ENCODE measurements around the gene LIMK2.

LIMK2 gene

GRCh38 chr22:31272522-31273446 lies 60.7 kb downstream of the LIMK2 start:
- DNase-seq (ENCODE audit: low read depth): peak; percentile 72

GRCh38 chr22:31274017-31274416 lies 61.9 kb downstream of the LIMK2 start:
- no peak for DNase-seq (ENCODE audit: low read depth)

GRCh38 chr22:31275018-31275417 lies 62.9 kb downstream of the LIMK2 start:
- DNase-seq (ENCODE audit: low read depth): no peak

- DNase-seq (ENCODE audit: low read depth): no peak
Measured at GRCh38 chr22:31275576-31275975, 63.5 kb downstream of the LIMK2 start.

GRCh38 chr22:31276426-31277167 lies 64.5 kb downstream of the LIMK2 start:
- no peak for DNase-seq (ENCODE audit: low read depth)

- DNase-seq (ENCODE audit: low read depth): no peak
Measured at GRCh38 chr22:31277741-31278140, 65.6 kb downstream of the LIMK2 start.

GRCh38 chr22:31278151-31278621 lies 66.1 kb downstream of the LIMK2 start:
- DNase-seq (ENCODE audit: low read depth): no peak

GRCh38 chr22:31278626-31279326 lies 66.7 kb downstream of the LIMK2 start:
- no peak for DNase-seq (ENCODE audit: low read depth)

GRCh38 chr22:31279327-31279669 lies 67.2 kb downstream of the LIMK2 start:
- no peak for DNase-seq (ENCODE audit: low read depth)

- DNase-seq (ENCODE audit: low read depth): no peak
Measured at GRCh38 chr22:31279821-31280505, 67.9 kb downstream of the LIMK2 start.

- DNase-seq (ENCODE audit: low read depth): no peak
Measured at GRCh38 chr22:31281733-31282132, 69.6 kb downstream of the LIMK2 start.

GRCh38 chr22:31282748-31283468 lies 70.8 kb downstream of the LIMK2 start:
- DNase-seq (ENCODE audit: low read depth): no peak

GRCh38 chr22:31284281-31285155 lies 72.4 kb downstream of the LIMK2 start:
- no peak for DNase-seq (ENCODE audit: low read depth)

GRCh38 chr22:31286360-31287255 lies 74.5 kb downstream of the LIMK2 start:
- no peak for DNase-seq (ENCODE audit: low read depth)

GRCh38 chr22:31287818-31288495 lies 75.9 kb downstream of the LIMK2 start:
- DNase-seq (ENCODE audit: low read depth): no peak

GRCh38 chr22:31288496-31289240 lies 76.6 kb downstream of the LIMK2 start:
- DNase-seq (ENCODE audit: low read depth): no peak

GRCh38 chr22:31289344-31289743 lies 77.2 kb downstream of the LIMK2 start:
- no peak for DNase-seq (ENCODE audit: low read depth)
